ENCODE data around the gene UPK3BL2.
"Not testable (repeated sequence)": the region's sequence is repeated elsewhere in the genome, so short reads cannot be mapped to it uniquely, and the experiment has no call there.

The UPK3BL2 gene

DNA sequence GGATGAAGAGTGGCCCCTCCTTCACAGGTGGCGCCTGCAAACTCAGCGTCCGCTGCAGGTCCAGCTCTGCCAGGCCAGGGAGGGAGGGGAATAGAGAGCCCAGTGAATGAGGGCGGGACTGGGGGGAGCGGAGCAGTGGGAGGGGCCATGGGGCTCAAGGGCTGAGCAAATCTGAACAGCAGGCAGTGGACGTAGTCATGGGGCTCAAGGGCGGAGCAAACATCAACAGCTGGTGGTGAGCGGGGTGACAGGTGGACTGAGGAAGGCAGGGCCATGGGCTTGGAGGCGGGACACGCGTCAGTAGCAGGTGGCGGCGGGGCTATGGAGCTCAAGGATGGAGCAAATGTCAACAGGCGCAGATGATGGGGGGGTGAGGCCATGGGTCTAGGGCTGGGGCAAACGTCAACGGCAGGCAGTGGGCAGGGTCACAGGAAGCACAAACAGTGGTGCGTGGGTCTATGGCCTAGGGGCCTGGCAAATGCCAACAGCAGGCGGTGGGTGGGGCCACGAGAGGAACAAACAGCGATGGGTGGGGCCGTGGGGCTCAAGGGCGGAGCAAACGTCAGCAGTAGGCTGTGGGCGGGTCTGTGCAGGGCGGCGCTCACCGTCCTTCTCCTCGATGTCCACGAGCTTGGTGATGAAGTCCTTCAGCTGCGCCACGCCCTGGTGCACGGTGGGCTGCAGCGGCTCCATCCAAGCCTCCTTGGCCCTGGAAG lies 50.1 kb downstream of the UPK3BL2 start:
- DNase-seq (ENCODE audit: low read depth), result not testable (repeated sequence)

DNA sequence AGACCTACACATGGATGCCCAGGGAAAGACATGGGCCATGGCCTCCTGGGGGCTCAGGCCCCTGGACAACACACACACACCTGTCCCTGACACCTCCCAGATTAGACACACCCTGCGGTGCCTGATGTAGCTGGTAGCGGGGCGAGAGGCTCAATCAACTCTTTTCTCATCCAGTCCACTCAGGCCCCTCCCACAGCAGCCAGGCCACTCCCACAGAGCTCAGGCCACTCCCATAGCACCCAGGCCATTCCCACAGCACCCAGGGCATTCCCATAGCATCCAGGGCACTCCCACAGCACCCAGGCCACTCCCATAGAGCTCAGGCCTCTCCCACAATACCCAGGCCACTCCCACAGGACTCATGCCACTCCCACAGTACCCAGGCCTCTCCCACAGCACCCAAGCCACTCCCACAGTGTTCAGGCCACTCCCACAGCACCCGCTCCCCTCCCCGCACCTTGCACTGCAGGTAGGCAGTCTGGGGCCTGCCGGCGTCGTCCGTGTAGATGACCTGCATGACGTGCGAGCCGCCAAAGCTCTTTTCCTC lies 52.9 kb downstream of the UPK3BL2 start:
- DNase-seq (ENCODE audit: low read depth), result not testable (repeated sequence)
